Lower leg skin (tissue), 4 donors: ENCODE results near the gene CFAP20DC. TPM values are rescaled to one million over a fixed set of nuclear protein-coding genes. Genes with fewer than 3 reads are reported as not detected.

Source experiments
- DNase-seq, 2 donors: peaks; one replicate each; pipeline ENCODE4 v3.0.0-alpha.2; 2019; ENCODE audit warnings: low spot score in 2 of 2
- H3K4me3 ChIP-seq: fragments of 200-600 bp; sonication (generic); 2 replicates; pipeline ENCODE4 v1.5.1; 2017; ENCODE audit warnings: mild to moderate bottlenecking, low read depth; ENCODE audit not compliant: poor library complexity, severe bottlenecking
- POLR2A ChIP-seq, 2 donors: fragments of 450-650 bp; IDR thresholded peaks; one replicate each; pipeline ENCODE4 v1.6.1; 2016 to 2017; ENCODE audit warnings: antibody characterized with exemption in 2 of 2, mild to moderate bottlenecking in 1 of 2, moderate library complexity in 1 of 2
- WGBS, 2 donors: methylation state at CpG; one replicate each; pipeline ENCODE4 v1.1.5; 2018; 5-methylcytosine and 5-hydroxymethylcytosine counted together
- intact Hi-C: fragments of 100-400 bp; cut with DNase I; formaldehyde crosslinking; loops from one replicate; pipeline ENCODE4 v1.15.0; 2023; ENCODE audit warnings: low total_unique reads
- total RNA-seq, 4 donors: library from RNA; depleted of rRNA; stranded (reverse); fragments of >200 nt; gene quantifications; one replicate each; pipeline ENCODE4 v1.1.0, GENCODE V29; 2016
- TF ChIP-seq, protein P1 (sequence below), 3 donors: fragments of 450-650 bp; IDR thresholded peaks; one replicate each; pipeline ENCODE4 v1.5.1; 2016; ENCODE audit warnings: antibody characterized with exemption in 3 of 3, mild to moderate bottlenecking in 3 of 3, moderate library complexity in 2 of 3

Gene CFAP20DC
- total RNA-seq, 4 donors from 2014 or later: 0.11 to 0.94 (median 0.39) TPM

DNA sequence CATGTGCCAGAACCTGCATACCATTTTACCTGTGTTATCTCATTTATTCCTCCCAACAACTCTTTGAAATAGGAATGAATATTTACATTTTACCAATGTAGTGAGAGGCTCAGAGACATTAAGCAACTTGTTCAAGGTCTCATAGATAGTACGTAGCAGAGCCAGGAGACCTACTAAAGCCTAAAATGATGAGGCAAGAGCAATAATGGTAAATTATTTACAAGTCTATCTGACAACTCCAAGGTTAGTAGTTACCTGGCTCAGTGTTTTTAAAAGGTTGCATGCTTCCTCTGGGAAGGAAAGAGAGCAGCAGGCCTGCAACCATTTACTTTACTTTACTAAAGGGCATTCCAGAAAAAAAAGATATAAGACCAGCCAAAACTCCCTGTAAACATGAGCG lies 103.0 kb downstream of the CFAP20DC start:
- TF ChIP-seq POLR2A (IDR thresholded peaks at IDR 0.05): no peak
- TF ChIP-seq, protein P1, sequence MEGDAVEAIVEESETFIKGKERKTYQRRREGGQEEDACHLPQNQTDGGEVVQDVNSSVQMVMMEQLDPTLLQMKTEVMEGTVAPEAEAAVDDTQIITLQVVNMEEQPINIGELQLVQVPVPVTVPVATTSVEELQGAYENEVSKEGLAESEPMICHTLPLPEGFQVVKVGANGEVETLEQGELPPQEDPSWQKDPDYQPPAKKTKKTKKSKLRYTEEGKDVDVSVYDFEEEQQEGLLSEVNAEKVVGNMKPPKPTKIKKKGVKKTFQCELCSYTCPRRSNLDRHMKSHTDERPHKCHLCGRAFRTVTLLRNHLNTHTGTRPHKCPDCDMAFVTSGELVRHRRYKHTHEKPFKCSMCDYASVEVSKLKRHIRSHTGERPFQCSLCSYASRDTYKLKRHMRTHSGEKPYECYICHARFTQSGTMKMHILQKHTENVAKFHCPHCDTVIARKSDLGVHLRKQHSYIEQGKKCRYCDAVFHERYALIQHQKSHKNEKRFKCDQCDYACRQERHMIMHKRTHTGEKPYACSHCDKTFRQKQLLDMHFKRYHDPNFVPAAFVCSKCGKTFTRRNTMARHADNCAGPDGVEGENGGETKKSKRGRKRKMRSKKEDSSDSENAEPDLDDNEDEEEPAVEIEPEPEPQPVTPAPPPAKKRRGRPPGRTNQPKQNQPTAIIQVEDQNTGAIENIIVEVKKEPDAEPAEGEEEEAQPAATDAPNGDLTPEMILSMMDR (IDR thresholded peaks at IDR 0.05): no peak
- H3K4me3 ChIP-seq: no peak overlapping the region
- DNase-seq: no peak
- intact Hi-C loops: no loop called here
- 90 to 98% methylated on average over 2 of the region's 2 CpGs for whole genome bisulfite sequencing, 2 donors

- TF ChIP-seq POLR2A (IDR thresholded peaks at IDR 0.05): no peak
- TF ChIP-seq, protein P1 (IDR thresholded peaks at IDR 0.05): no peak
- no peak for DNase-seq
- no peak overlapping the region for H3K4me3 ChIP-seq
- 78 to 86% methylated on average over 2 of the region's 2 CpGs for WGBS, 2 donors
- intact Hi-C loops: no loop called here
Measured at GRCh38 chr3:58938057-58938456, 111.8 kb downstream of the CFAP20DC start.

- no peak overlapping the region for H3K4me3 ChIP-seq
- TF ChIP-seq, protein P1 (IDR thresholded peaks at IDR 0.05): no peak
- no peak for TF ChIP-seq POLR2A (IDR thresholded peaks at IDR 0.05)
- 38 to 43% methylated on average over 1 of the region's 1 CpG for whole genome bisulfite sequencing, 2 donors
- no peak for DNase-seq
- intact Hi-C loops: no loop called here
Measured at GRCh38 chr3:58924578-58924977, 125.2 kb downstream of the CFAP20DC start.

- no peak for TF ChIP-seq POLR2A (IDR thresholded peaks at IDR 0.05)
- TF ChIP-seq, protein P1 (IDR thresholded peaks at IDR 0.05): no peak
- WGBS, 2 donors: 77 to 82% methylated on average over 1 of the region's 1 CpG
- no peak for DNase-seq
- H3K4me3 ChIP-seq: no peak overlapping the region
- intact Hi-C loops: no loop called here
Measured at GRCh38 chr3:58900386-58900785, 149.4 kb downstream of the CFAP20DC start.

DNA sequence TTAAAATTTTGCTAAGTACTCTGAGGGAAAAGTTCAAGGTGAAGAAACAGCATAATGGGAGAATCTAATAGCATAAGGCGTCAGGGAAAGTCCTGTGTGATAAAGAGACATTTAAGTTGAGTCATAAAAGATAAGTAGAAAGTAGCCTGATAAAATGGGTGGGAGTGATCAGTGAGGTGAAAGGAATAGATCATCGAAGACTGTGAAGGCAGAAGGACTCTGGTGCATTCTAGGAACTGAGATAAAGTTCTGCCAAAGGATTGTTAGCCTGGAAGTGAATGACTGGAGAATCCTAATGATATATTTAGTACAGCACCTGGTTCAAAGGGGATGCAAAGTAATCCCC lies 149.9 kb downstream of the CFAP20DC start:
- H3K4me3 ChIP-seq: no peak overlapping the region
- TF ChIP-seq POLR2A (IDR thresholded peaks at IDR 0.05): no peak
- TF ChIP-seq, protein P1 (IDR thresholded peaks at IDR 0.05): no peak
- WGBS, 2 donors: 45 to 59% methylated on average over 2 of the region's 2 CpGs
- no peak for DNase-seq
- intact Hi-C loops: no loop called here

DNA sequence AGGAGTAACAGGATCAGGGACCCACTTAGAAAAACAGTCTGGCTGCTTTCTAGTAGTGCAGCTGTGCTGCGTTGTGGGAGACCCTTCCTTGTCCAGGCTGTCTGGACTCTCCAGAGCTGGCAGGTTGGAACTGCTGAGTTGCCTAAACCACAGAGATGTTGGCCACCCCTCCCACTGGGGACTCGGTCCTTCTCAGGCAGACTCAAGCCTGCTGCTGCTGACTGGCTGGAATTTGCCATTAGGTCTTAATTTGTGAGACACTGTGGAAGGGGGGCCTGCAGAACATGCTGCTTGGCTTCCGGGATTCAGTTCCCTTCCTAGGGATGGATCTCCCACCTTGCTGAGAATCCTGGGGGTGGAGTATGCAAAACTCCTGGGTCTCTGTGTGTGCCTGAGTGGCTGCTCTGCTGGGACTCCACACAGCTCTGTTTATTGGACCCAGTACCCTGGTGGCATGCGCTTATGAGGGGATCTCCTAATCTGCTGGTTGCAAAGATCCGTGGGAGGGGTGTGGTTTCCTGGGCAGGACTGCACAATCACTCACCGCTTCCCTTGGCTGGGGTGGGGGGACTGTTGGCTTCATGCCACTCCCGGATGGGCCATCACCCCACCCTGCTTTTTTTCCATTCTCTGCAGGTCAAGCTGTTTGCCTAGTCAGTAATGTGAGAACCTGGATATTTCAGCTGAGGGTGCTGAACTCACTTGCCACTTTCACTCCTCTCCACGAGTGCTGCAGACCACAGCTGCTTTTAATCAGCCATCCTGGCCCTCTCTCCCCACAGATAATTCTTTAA lies 150.5 kb downstream of the CFAP20DC start:
- H3K4me3 ChIP-seq: no peak overlapping the region
- no peak for TF ChIP-seq POLR2A (IDR thresholded peaks at IDR 0.05)
- TF ChIP-seq, protein P1 (IDR thresholded peaks at IDR 0.05): no peak
- intact Hi-C loops: no loop called here
- 22 to 34% methylated on average over 7 to 8 of the region's 8 CpGs for WGBS, 2 donors
- peak; percentile 15 to 91 for DNase-seq
